ENCODE measurements around the gene PFKFB1. TPM values are rescaled to one million over a fixed set of nuclear protein-coding genes. Genes with fewer than 3 reads are reported as not detected.

The PFKFB1 gene
- total and polyA plus RNA-seq, 4 donors: 2.9 to 19.2 (median 7.3) TPM

DNA sequence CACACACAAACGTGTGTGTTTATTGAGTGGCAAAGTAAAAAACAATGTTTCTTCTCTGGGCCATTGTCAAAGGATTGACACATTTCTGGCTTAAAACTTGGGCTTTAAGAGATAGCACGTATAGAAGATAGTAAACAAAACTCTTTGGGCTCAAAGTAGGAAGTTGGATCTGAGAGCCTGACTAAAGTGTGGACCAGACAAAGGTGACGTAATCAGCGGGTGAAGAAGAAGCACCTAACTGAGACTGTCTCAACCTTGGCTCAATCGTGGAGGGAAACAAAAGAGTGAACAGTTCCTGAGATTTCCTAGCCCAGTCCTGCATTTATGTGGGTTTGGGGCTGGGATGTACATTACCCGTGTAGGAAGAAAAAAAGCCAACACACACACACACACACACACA lies 13.7 kb downstream of the PFKFB1 start (continued):
- TF ChIP-seq, protein P1, sequence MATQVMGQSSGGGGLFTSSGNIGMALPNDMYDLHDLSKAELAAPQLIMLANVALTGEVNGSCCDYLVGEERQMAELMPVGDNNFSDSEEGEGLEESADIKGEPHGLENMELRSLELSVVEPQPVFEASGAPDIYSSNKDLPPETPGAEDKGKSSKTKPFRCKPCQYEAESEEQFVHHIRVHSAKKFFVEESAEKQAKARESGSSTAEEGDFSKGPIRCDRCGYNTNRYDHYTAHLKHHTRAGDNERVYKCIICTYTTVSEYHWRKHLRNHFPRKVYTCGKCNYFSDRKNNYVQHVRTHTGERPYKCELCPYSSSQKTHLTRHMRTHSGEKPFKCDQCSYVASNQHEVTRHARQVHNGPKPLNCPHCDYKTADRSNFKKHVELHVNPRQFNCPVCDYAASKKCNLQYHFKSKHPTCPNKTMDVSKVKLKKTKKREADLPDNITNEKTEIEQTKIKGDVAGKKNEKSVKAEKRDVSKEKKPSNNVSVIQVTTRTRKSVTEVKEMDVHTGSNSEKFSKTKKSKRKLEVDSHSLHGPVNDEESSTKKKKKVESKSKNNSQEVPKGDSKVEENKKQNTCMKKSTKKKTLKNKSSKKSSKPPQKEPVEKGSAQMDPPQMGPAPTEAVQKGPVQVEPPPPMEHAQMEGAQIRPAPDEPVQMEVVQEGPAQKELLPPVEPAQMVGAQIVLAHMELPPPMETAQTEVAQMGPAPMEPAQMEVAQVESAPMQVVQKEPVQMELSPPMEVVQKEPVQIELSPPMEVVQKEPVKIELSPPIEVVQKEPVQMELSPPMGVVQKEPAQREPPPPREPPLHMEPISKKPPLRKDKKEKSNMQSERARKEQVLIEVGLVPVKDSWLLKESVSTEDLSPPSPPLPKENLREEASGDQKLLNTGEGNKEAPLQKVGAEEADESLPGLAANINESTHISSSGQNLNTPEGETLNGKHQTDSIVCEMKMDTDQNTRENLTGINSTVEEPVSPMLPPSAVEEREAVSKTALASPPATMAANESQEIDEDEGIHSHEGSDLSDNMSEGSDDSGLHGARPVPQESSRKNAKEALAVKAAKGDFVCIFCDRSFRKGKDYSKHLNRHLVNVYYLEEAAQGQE (IDR thresholded peaks at IDR 0.05): no peak
- TF ChIP-seq, protein P2, sequence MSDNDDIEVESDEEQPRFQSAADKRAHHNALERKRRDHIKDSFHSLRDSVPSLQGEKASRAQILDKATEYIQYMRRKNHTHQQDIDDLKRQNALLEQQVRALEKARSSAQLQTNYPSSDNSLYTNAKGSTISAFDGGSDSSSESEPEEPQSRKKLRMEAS (IDR thresholded peaks at IDR 0.05): no peak
- no peak for TF ChIP-seq RAD21 (IDR thresholded peaks at IDR 0.05)
- no peak for TF ChIP-seq TAF1 (conservative IDR thresholded peaks at IDR 0.05)

DNA sequence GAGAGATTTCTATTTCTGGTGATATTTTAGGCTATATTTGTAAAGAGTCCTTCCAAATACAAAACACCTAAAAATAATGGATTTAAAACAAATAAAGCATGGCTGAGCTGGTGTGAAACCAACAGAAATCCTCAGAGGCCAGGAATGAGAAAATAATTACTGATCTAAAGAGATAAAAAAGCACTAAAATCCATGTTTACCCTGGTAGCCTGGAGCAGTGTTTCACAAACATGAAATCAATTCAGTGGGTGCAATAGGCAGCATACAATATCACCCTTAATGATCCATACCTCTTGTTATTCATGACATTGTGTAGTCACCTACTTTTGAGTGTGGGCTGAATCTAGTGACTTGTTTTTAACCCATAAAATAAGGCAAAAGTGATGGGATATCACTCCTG lies 14.6 kb downstream of the PFKFB1 start:
- Histone ChIP-seq H3K27ac (ENCODE audit: low read depth in 1 of 2, low read length in 2 of 2) (peak overlapping the region in 1 of 2 donors; percentile 27), H3K9ac (ENCODE audit: low read depth in 1 of 2, low read length in 2 of 2) (no peak overlapping the region), H3K27me3 (ENCODE audit: control insufficient read depth in 4 of 4, insufficient read depth in 4 of 4, low read length in 3 of 4) (peaks cover 0 to under 1% (median 0%) of the 10 kb centered on the region in 4 donors), H3K9me3 (ENCODE audit: control insufficient read depth in 4 of 4, low read length in 3 of 4) (peaks cover 0 to 3% (median under 1%) of the 10 kb centered on the region in 4 donors), H3K36me3 (ENCODE audit: control insufficient read depth in 4 of 4, insufficient read depth in 3 of 4, low read depth in 1 of 4, low read length in 3 of 4) (peaks cover 0 to 6% (median 0%) of the 10 kb centered on the region in 4 donors), H3K4me1 (ENCODE audit: control insufficient read depth in 4 of 4, insufficient read depth in 4 of 4, low read length in 3 of 4) (peaks cover 0 to 8% (median 3%) of the 10 kb centered on the region in 4 donors), H3K4me3 (ENCODE audit: low read depth in 1 of 3, low read length in 3 of 3) (no peak overlapping the region)
- TF ChIP-seq RXRA (IDR thresholded peaks at IDR 0.05): peak in 1 of 2 donors; percentile 13
- no peak for TF ChIP-seq RAD21 (IDR thresholded peaks at IDR 0.05)
- TF ChIP-seq, protein P2 (IDR thresholded peaks at IDR 0.05): no peak
- TF ChIP-seq EGR1 (IDR thresholded peaks at IDR 0.05; ENCODE audit: low read depth in 2 of 2): no peak
- TF ChIP-seq SP1 (IDR thresholded peaks at IDR 0.05): no peak
- TF ChIP-seq TAF1 (conservative IDR thresholded peaks at IDR 0.05): no peak
- no peak for TF ChIP-seq JUND (IDR thresholded peaks at IDR 0.05)
- TF ChIP-seq FOXA2 (IDR thresholded peaks at IDR 0.05): no peak
- no peak for DNase-seq (ENCODE audit: low spot score)

DNA sequence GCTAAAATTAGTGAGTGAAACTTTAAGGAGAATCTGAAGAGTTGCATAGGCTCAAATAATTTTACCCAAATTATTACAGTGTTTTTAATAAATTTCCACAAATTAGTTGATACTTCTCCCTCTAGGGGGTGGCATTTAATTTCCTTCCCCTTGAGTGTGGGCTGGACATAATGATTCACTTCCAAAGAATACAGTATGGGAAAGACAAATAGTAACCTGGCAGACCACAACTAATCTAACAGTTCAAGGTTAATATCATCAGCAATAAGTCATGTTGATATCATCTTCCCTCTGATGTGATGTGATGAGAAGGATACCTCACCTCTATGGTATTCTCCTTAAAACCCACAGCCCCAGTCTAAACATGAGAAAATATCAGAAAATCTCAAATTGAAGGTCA lies 15.5 kb downstream of the PFKFB1 start:
- Histone ChIP-seq H3K36me3 (ENCODE audit: control insufficient read depth in 4 of 4, insufficient read depth in 3 of 4, low read depth in 1 of 4, low read length in 3 of 4) (peaks cover 0 to 2% (median 0%) of the 10 kb centered on the region in 4 donors), H3K27ac (ENCODE audit: low read depth in 1 of 2, low read length in 2 of 2) (no peak overlapping the region), H3K4me1 (ENCODE audit: control insufficient read depth in 4 of 4, insufficient read depth in 4 of 4, low read length in 3 of 4) (peaks cover 0 to 8% (median 3%) of the 10 kb centered on the region in 4 donors), H3K9ac (ENCODE audit: low read depth in 1 of 2, low read length in 2 of 2) (no peak overlapping the region), H3K4me3 (ENCODE audit: low read depth in 1 of 3, low read length in 3 of 3) (no peak overlapping the region), H3K27me3 (ENCODE audit: control insufficient read depth in 4 of 4, insufficient read depth in 4 of 4, low read length in 3 of 4) (no peaks in the 10 kb centered on the region), H3K9me3 (ENCODE audit: control insufficient read depth in 4 of 4, low read length in 3 of 4) (no peaks in the 10 kb centered on the region)
- no peak for DNase-seq (ENCODE audit: low spot score)
- TF ChIP-seq SP1 (IDR thresholded peaks at IDR 0.05) (no peak), RAD21 (IDR thresholded peaks at IDR 0.05) (peak in 1 of 2 donors; percentile 29)

DNA sequence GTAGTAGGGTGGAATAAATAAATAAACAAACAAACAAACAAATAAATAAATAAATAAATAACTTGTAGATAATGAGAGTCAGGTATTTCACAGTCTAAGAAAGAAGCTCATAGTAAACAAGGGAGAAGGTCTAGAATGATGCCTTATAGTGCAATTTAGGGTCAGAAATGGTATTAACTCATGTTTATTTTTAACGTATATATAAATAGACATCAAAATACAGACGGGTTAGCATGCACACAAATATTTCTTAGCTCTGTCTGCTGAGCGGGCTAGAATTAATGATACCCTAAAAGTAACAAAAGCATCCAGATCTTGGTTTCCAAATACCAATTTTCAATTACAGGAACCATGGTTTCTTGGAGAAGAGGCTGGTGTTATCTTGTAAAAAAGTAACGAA lies 16.6 kb downstream of the PFKFB1 start:
- Histone ChIP-seq H3K4me3 (ENCODE audit: low read depth in 1 of 3, low read length in 3 of 3) (no peak overlapping the region), H3K9ac (ENCODE audit: low read depth in 1 of 2, low read length in 2 of 2) (no peak overlapping the region), H3K27me3 (ENCODE audit: control insufficient read depth in 4 of 4, insufficient read depth in 4 of 4, low read length in 3 of 4) (no peaks in the 10 kb centered on the region), H3K36me3 (ENCODE audit: control insufficient read depth in 4 of 4, insufficient read depth in 3 of 4, low read depth in 1 of 4, low read length in 3 of 4) (no peaks in the 10 kb centered on the region), H3K9me3 (ENCODE audit: control insufficient read depth in 4 of 4, low read length in 3 of 4) (no peaks in the 10 kb centered on the region), H3K4me1 (ENCODE audit: control insufficient read depth in 4 of 4, insufficient read depth in 4 of 4, low read length in 3 of 4) (peaks cover 0 to 7% (median 3%) of the 10 kb centered on the region in 4 donors), H3K27ac (ENCODE audit: low read depth in 1 of 2, low read length in 2 of 2) (no peak overlapping the region)
- TF ChIP-seq GABPA (IDR thresholded peaks at IDR 0.05 in 1 of 2, conservative IDR thresholded peaks at IDR 0.05 in 1 of 2): no peak
- no peak for TF ChIP-seq TAF1 (conservative IDR thresholded peaks at IDR 0.05)
- no peak for TF ChIP-seq YY1 (IDR thresholded peaks at IDR 0.05)
- DNase-seq (ENCODE audit: low spot score): no peak
- 81% methylated on average over 4 of the region's 4 CpGs for WGBS
